IMR-90 (cell line): Measurements from ENCODE around the gene C1orf74. TPM values are rescaled to one million over a fixed set of nuclear protein-coding genes. Genes with fewer than 3 reads are reported as not detected.

Experiments
- ATAC-seq: fragments of 200-7000 bp; cut with Tn5 transposase; 2 replicates; pipeline ENCODE4 v1.9.1; 2020; ENCODE audit warnings: low read depth, mild to moderate bottlenecking, moderate library complexity
- BruUV-seq: library from RNA; stranded (reverse); fragments of 400-500 nt; replicated peaks from 2 replicates; lab custom pipeline; 2021; lab: Mats Ljungman, UMichigan
- CTCF ChIA-PET: fragments of 300-600 bp; formaldehyde crosslinking; extraction: SDS; loops from one replicate; lab custom pipeline; 2021; ENCODE audit warnings: antibody characterized with exemption; lab: Yijun Ruan, JAX
- POLR2A ChIA-PET: fragments of 300-600 bp; sonication (Branson Sonifier 250); formaldehyde crosslinking; loops from one replicate; lab custom pipeline; 2022; ENCODE audit warnings: antibody characterized with exemption; ENCODE audit not compliant: unreplicated experiment; lab: Charles Lee
- DNase-seq: peaks from one replicate; pipeline ENCODE4 v3.0.0; 2013
- H2AFZ ChIP-seq: replicated peaks from 2 replicates; pipeline ENCODE3; 2013; ENCODE audit warnings: low read length, mild to moderate bottlenecking; ENCODE audit not compliant: poor library complexity
- H2AK5ac ChIP-seq: 2 replicates; pipeline ENCODE4 v1.6.1; 2013; ENCODE audit warnings: low read depth, low read length, inconsistent platforms
- H2AK9ac ChIP-seq: replicated peaks from 2 replicates; pipeline ENCODE3; 2013; ENCODE audit warnings: mild to moderate bottlenecking, low read depth, low read length, moderate library complexity; ENCODE audit not compliant: poor library complexity
- H2BK120ac ChIP-seq: 2 replicates; pipeline ENCODE4 v1.6.1; 2013; ENCODE audit warnings: low read depth, low read length, inconsistent platforms
- H2BK15ac ChIP-seq: 3 replicates; pipeline ENCODE4 v1.6.1; 2013; ENCODE audit warnings: low read depth, low read length, inconsistent platforms
- H2BK20ac ChIP-seq: 2 replicates; pipeline ENCODE4 v1.6.1; 2013; ENCODE audit warnings: low read depth, mild to moderate bottlenecking, inconsistent platforms, low read length, moderate library complexity
- H2BK5ac ChIP-seq: 2 replicates; pipeline ENCODE4 v1.6.1; 2013; ENCODE audit warnings: mild to moderate bottlenecking, low read depth, low read length, inconsistent platforms; ENCODE audit not compliant: poor library complexity, severe bottlenecking
- H3K14ac ChIP-seq: replicated peaks from 2 replicates; pipeline ENCODE4 v1.6.1; 2013; ENCODE audit warnings: low read depth, low read length, inconsistent platforms
- H3K18ac ChIP-seq: 2 replicates; pipeline ENCODE4 v1.6.1; 2013; ENCODE audit warnings: low read depth, low read length, control low read depth
- H3K23ac ChIP-seq: 2 replicates; pipeline ENCODE4 v1.6.1; 2013; ENCODE audit warnings: low read depth, low read length, inconsistent platforms
- H3K27ac ChIP-seq: 2 replicates; pipeline ENCODE4 v1.5.1; 2013; ENCODE audit warnings: mild to moderate bottlenecking, control low read depth, low read length; ENCODE audit not compliant: insufficient read depth
- H3K27me3 ChIP-seq: 2 replicates; pipeline ENCODE4 v1.6.1; 2013; ENCODE audit warnings: low read length; ENCODE audit not compliant: control insufficient read depth, insufficient read depth
- H3K36me3 ChIP-seq: 2 replicates; pipeline ENCODE4 v1.6.1; 2013; ENCODE audit warnings: low read length, mixed read lengths; ENCODE audit not compliant: control insufficient read depth, insufficient read depth
- H3K4ac ChIP-seq: 2 replicates; pipeline ENCODE4 v1.6.1; 2013; ENCODE audit warnings: low read depth, low read length, inconsistent platforms
- H3K4me1 ChIP-seq: 2 replicates; pipeline ENCODE4 v1.6.1; 2013; ENCODE audit warnings: low read length, mixed read lengths; ENCODE audit not compliant: control insufficient read depth, insufficient read depth
- H3K4me2 ChIP-seq: 2 replicates; pipeline ENCODE4 v1.6.1; 2013; ENCODE audit warnings: low read depth, mild to moderate bottlenecking, control low read depth, low read length, moderate library complexity
- H3K4me3 ChIP-seq: 2 replicates; pipeline ENCODE4 v1.5.1; 2013; ENCODE audit warnings: low read depth, mild to moderate bottlenecking, control low read depth, low read length, moderate library complexity; ENCODE audit not compliant: insufficient read depth
- H3K56ac ChIP-seq: 2 replicates; pipeline ENCODE4 v1.6.1; 2013; ENCODE audit warnings: low read length, inconsistent platforms; ENCODE audit not compliant: insufficient read depth; ENCODE audit errors: extremely low read depth
- H3K79me1 ChIP-seq, 2 experiments: 2 replicates each; pipeline ENCODE4 v1.6.1; 2013; ENCODE audit warnings: low read length in 2 of 2, inconsistent platforms in 1 of 2, low read depth in 1 of 2
- H3K9ac ChIP-seq: 2 replicates; pipeline ENCODE4 v1.6.1; 2013; ENCODE audit warnings: low read depth, low read length, control low read depth
- H3K9me1 ChIP-seq: 2 replicates; pipeline ENCODE4 v1.6.1; 2013; ENCODE audit warnings: low read length, inconsistent platforms; ENCODE audit not compliant: insufficient read depth
- H3K9me3 ChIP-seq: 2 replicates; pipeline ENCODE4 v1.6.1; 2013; ENCODE audit warnings: low read length; ENCODE audit not compliant: control insufficient read depth, insufficient read depth
- H4K20me1 ChIP-seq: 2 replicates; pipeline ENCODE4 v1.6.1; 2013; ENCODE audit warnings: low read length, inconsistent platforms; ENCODE audit not compliant: insufficient read depth
- H4K5ac ChIP-seq: 2 replicates; pipeline ENCODE4 v1.6.1; 2013; ENCODE audit warnings: mild to moderate bottlenecking, low read depth, low read length, control low read depth
- H4K8ac ChIP-seq, 2 experiments: 2 replicates each; pipeline ENCODE4 v1.6.1; 2013; ENCODE audit warnings: low read depth in 2 of 2, low read length in 2 of 2, control low read depth in 1 of 2, inconsistent platforms in 1 of 2
- H4K91ac ChIP-seq: 2 replicates; pipeline ENCODE4 v1.6.1; 2013; ENCODE audit warnings: low read depth, low read length, inconsistent platforms; ENCODE audit not compliant: insufficient read depth
- BHLHE40 ChIP-seq: fragments of 150-350 bp; IDR thresholded peaks from 2 replicates; pipeline ENCODE4 v1.6.1; 2016; ENCODE audit warnings: mild to moderate bottlenecking, low read depth, low read length
- CEBPB ChIP-seq: IDR thresholded peaks from 2 replicates; pipeline ENCODE4 v1.6.1; 2012; ENCODE audit warnings: low read depth, low read length, improper control_type of control experiment
- CHD1 ChIP-seq: IDR thresholded peaks from 2 replicates; pipeline ENCODE4 v1.6.1; 2012; ENCODE audit warnings: low read depth, low read length, improper control_type of control experiment
- ELK1 ChIP-seq: fragments of 150-350 bp; IDR thresholded peaks from 2 replicates; pipeline ENCODE4 v1.6.1; 2016; ENCODE audit warnings: low read depth, mild to moderate bottlenecking, low read length, moderate library complexity, borderline replicate concordance
- MAFK ChIP-seq: IDR thresholded peaks from 2 replicates; pipeline ENCODE4 v1.6.1; 2012; ENCODE audit warnings: low read depth, low read length, improper control_type of control experiment
- NFE2L2 ChIP-seq: fragments of 150-350 bp; IDR thresholded peaks from 2 replicates; pipeline ENCODE4 v1.6.1; 2016; ENCODE audit warnings: low read depth, mild to moderate bottlenecking, low read length
- RAD21 ChIP-seq: IDR thresholded peaks from 2 replicates; pipeline ENCODE4 v1.6.1; 2012; ENCODE audit warnings: low read length, improper control_type of control experiment
- SMC3 ChIP-seq: fragments of 150-350 bp; IDR thresholded peaks from 2 replicates; pipeline ENCODE4 v1.6.1; 2016; ENCODE audit warnings: low read depth, mild to moderate bottlenecking, antibody characterized with exemption, low read length, moderate library complexity
- USF2 ChIP-seq: fragments of 150-350 bp; IDR thresholded peaks from 2 replicates; pipeline ENCODE4 v1.6.1; 2017; ENCODE audit warnings: mild to moderate bottlenecking, antibody characterized with exemption, low read length, low read depth
- WGBS, 2 experiments: methylation state at CpG; one replicate each; pipeline versions ENCODE4 v1.1.5 to v1.1.7; 2013; ENCODE audit warnings: missing lambda C conversion rate in 2 of 2; ENCODE audit not compliant: insufficient read length in 1 of 2; ENCODE audit errors: extremely low coverage in 2 of 2; 5-methylcytosine and 5-hydroxymethylcytosine counted together
- dilution Hi-C: fragments of 300-500 bp; cut with HindIII; formaldehyde crosslinking; loops from one replicate; pipeline ENCODE4 v1.14.3; 2018; ENCODE audit warnings: low sequenced_read_pairs; ENCODE audit not compliant: unreplicated experiment
- in situ Hi-C: fragments of 300-500 bp; cut with MboI; formaldehyde crosslinking; loops from 3 replicates; pipeline ENCODE4 v1.14.3; 2019; ENCODE audit warnings: low sequenced_read_pairs, inconsistent platforms, mixed read lengths
- intact Hi-C: fragments of 100-400 bp; cut with micrococcal nuclease; formaldehyde crosslinking; loops from 2 replicates; pipeline ENCODE4 v1.10.0; 2022
- polyA plus RNA-seq, 3 experiments: library from polyadenylated mRNA; depleted of rRNA; stranded (reverse); fragments of >200 nt; gene quantifications; 2 replicates each; pipeline ENCODE4 v1.2.3, GENCODE V29; 2012; ENCODE audit warnings: low replicate concordance in 1 of 3
- total RNA-seq: library from RNA; depleted of rRNA; stranded (reverse); fragments of >200 nt; gene quantifications from 2 replicates; pipeline ENCODE4 v1.2.3, GENCODE V29; 2012

C1orf74 gene
- total and polyA plus RNA-seq, 2 of the 4 experiments (the other 2 are of a cell fraction) = 1.1 to 4.3 TPM

- H4K91ac ChIP-seq = no peak overlapping the region
- H3K27ac ChIP-seq = no peak overlapping the region
- H3K79me1 ChIP-seq = peaks cover 0 to under 1% of the 10 kb centered on the region in 2 experiments; a peak in 1 of 4 replicates
- 0 out of 2 replicates have a peak, but pooled peaks cover 3% of the 10 kb centered on the region for H3K9me1 ChIP-seq
- no peaks in the 10 kb centered on the region for H3K9me3 ChIP-seq
- no peak for DNase-seq
- POLR2A ChIA-PET = no interaction called here
- TF ChIP-seq MAFK (no peak), ELK1 (no peak), CEBPB (no peak), SMC3 (no peak), USF2 (no peak), RAD21 (no peak), BHLHE40 (no peak), CHD1 (no peak), NFE2L2 (no peak)
- no TSS peak for BruUV-seq
- H3K4me2 ChIP-seq = no peak overlapping the region
- H3K36me3 ChIP-seq = no peaks in the 10 kb centered on the region
- H4K8ac ChIP-seq = no peak overlapping the region
- H3K4me1 ChIP-seq = no peaks in the 10 kb centered on the region
- H3K23ac ChIP-seq = no peak overlapping the region
- no peak overlapping the region for H2AK5ac ChIP-seq
- intact Hi-C loops = no loop called here
- H2BK20ac ChIP-seq = no peak overlapping the region
- no peak overlapping the region for H3K4ac ChIP-seq
- no peak overlapping the region for H3K9ac ChIP-seq
- no peak overlapping the region for H2AFZ ChIP-seq
- no peak overlapping the region for H4K5ac ChIP-seq
- no peak overlapping the region for H2BK15ac ChIP-seq
- no peak overlapping the region for H3K56ac ChIP-seq
- CTCF ChIA-PET = no interaction called here
- ATAC-seq = no peak
- no peaks in the 10 kb centered on the region for H4K20me1 ChIP-seq
- no peak overlapping the region for H3K4me3 ChIP-seq
- WGBS, 2 experiments = 57% methylated on average over 1 of the region's 1 CpG; no CpG with 5 or more reads in 1 of the 2 experiments
- dilution Hi-C loops = no loop called here
- in situ Hi-C loops = no loop called here
- no peak overlapping the region for H2AK9ac ChIP-seq
- peaks cover 3% of the 10 kb centered on the region; the same call in 1 of the 2 replicates for H3K27me3 ChIP-seq
- no peak overlapping the region for H3K14ac ChIP-seq
- H3K18ac ChIP-seq = no peak overlapping the region
- no peak overlapping the region for H2BK120ac ChIP-seq
- no peak overlapping the region for H2BK5ac ChIP-seq
Observed at GRCh38 chr1:209789245-209789644, 4.9 kb upstream of the C1orf74 start.
